Loucy (cell line): Measurements from ENCODE around the gene ESR1.

ENCODE experiments used
- CTCF ChIP-seq: fragments of 200-600 bp; sonication (generic); conservative IDR thresholded peaks from 2 replicates; pipeline ENCODE4 v1.5.1; 2014; ENCODE audit warnings: mild to moderate bottlenecking, antibody characterized with exemption, low read length
- EZH2phosphoT487 ChIP-seq: fragments of 200-600 bp; IDR thresholded peaks from 2 replicates; pipeline ENCODE4 v1.6.1; 2018; ENCODE audit warnings: antibody characterized with exemption, mild to moderate bottlenecking, moderate library complexity, borderline replicate concordance

- TF ChIP-seq CTCF (no peak), EZH2phosphoT487 (no peak)
These were observed 74.7 kb downstream of the ESR1 start for GRCh38 chr6:151882206-151882605.
